ENCODE measurements around the gene TGM2.

Gene TGM2

DNA sequence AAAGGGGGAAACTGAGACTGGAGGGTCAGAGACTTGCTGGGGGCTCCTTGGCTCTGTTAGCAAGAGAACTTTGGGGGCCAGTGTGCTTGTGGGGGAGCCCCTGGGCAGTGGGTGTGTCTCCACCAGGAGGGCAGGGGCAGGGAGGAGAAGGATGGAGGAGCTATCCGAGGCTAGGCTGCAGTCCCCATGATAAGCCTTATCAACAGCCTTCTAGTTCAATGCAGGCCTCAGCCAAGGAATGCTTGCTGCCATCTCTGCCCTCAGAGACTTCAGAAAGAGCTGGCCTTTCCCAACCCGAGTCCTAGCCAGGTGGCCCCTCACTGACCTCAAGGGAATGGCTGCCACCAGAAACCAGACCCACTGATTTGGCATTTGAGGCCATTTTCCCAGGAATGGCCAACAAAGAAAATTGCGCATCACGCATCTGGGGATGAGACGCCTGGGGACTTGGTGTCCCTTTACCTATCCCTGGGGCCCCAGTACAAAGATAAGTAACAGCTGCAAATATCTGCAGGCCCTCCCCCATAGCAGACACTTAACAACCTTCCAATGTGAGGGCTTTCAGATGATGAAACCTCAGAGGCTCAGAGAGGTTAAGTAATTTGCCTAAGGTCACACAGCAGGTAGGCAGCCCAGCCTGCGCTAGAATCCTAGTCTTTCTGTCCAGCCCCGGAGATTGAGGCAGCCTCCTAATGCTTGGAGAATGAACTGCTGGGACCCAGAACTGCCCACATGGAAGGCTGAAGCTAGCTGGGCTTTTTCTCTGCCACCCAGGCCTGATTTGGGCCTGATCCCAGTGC, 4.9 kb downstream of the TGM2 start:
- DNase-seq (ENCODE audit: low spot score): no peak

DNA sequence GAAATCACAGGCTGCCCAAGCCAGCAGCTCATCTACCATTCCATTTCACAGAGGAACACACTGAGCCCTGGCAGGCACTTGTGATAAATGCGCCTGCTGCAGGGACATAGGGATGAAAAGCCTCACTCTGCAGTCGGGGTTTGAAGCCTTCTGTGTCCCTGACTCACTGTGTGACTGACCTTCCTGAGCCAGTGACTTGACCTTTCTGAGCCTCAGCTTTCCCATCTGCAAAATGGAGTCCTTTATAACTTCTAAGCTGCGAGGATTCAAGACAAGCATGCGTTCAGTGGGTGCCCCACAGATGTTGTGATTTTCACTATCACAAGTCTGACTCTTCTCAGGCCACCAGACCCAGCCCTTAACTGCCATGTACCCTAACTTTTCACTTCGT, 5.5 kb downstream of the TGM2 start:
- no peak for DNase-seq (ENCODE audit: low spot score)

DNA sequence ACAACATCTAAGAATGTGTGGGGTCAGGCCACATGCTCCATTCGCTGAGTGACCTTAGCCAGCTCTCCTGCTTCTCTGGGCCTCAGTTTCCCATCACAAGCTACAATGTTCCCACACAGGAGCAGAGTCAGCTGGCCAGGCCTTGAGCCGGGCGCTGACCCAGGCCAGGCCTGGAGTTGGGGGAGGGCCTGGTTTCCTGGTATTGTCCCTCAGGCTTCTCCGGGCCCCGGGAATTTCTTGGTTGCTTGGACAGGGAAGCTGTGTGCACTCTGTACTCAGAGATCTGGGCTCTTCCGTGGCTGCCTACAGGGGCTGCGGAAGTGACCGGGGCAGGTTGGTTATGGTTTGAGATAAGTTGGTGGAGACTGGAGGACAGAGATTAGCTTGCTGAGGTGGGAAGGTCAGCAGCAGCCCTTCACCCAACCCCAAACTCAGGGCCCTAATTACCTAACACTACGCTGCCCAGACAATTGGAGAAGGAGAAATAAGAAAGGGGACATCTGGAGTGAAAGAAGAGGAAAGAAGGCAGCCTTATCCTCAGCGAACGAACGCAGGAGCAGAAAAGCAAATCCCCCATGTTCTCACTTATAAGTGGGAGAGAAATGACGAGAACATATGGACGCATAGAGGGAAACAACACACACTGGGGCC, 6.2 kb downstream of the TGM2 start:
- no peak for DNase-seq (ENCODE audit: low spot score)

DNA sequence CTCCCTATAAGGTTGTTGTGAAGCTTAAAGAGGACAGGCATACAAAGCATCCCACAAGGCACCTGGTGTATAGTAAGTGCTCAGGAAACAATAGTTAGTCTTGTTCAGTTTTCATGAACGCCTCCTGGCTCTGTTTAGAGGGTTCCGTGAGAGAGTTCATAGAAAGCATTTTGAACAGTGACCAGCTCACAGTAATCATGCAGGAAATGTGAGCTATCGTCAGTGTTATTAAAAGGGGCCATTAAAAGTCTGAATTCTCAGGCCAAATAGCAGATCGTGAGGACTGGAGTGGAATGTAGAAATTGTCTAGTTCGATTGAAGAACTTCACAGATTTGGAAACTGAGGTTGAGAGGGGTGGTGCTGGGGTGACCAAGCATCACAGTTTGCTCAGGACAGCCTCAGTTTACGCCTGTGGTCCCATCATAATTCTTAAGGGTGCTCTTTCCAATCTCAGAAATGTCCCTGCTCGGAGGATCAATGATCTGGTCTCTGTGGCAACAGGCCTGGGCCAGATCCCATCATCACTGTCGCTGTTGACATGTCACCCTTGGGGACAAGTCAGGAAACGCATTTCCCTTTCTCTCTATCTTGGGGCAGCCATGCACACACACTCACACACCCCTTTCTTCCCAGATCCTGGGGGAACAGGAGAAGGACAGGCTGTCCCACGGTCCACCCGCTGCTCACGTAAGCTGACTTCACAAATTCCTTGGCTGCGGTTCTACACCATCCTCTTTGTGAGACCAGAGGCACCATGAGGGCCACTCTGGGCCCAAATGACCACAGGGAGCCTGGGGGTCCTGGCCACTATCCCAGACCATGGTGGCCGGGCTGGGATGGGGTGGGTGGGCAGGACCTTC, 7.2 kb downstream of the TGM2 start:
- DNase-seq (ENCODE audit: low spot score): no peak

DNA sequence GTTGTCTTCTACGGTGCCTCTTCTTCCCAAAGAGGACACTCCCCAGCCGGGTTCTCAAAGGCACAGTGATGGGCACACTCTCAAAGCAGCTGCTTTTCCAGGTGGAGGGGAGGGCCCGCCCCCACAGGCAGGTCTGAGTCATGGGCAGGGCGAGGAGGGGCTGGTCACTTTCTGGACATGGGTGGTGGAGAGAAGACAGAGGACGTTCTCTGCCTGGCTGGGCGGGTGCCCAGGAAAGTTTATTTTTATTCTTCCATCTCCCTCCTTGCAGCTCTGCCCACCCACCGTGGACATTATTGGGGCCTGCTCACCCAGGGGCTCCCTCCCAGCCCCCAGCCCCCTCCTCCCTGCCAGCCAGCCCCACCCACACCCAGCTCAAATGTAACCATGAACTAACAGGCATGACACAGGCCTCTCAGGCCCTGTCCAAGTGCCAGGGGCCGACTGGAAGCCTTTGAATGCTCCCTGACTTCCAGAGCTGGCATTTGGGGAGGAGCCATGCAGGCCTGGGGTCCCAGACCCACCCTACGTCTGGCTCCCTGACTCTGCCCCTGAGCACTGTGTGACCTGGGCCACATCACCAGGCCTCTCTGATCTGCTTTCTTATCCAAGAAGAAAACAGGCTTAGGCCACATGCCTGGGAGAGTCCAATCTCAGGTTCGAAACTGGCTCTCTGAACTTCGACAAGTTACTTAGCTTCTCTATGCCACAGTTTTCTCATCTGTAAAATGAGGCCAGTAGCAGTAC, 8.0 kb downstream of the TGM2 start:
- DNase-seq (ENCODE audit: low spot score): no peak

DNA sequence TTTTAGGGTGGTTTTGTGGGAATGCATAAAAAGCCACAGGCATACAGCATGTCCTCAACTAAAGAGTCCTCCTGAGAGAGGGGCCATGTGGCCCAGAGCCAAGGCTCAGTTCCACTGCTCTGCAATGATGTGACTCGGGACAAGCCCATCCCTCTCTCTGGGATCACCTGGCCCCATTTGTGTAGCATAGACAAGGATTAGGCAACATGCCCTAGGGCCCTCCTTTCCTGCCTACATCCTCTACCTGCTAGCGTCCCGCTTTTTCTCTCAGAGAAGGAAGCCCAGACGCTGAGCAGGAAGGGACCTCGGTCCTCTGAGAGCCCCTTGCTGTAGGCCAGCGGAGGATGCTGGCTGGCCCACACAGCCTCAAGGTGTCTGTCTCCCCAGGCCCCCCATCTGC, 8.8 kb downstream of the TGM2 start:
- no peak for DNase-seq (ENCODE audit: low spot score)

DNA sequence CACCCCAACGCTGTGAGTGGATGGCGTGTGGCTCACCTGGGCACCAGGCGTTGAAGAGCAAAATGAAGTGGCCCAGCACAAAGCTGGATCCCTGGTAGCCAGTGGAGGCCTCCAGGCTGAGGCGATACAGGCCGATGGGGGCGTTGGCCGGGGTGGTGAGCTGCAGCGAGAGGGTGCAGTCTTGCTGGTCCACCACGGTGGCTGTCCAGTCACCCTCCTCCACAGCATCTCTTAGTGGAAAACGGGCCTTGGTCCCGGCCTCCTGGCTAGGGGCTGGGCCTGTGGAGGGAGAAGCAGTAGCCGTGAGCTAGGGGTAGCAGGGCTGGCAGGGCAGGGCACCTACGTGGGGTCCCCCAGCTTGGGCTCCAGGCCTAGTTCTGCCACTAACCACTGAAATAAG, 9.3 kb downstream of the TGM2 start:
- no peak for DNase-seq (ENCODE audit: low spot score)

DNA sequence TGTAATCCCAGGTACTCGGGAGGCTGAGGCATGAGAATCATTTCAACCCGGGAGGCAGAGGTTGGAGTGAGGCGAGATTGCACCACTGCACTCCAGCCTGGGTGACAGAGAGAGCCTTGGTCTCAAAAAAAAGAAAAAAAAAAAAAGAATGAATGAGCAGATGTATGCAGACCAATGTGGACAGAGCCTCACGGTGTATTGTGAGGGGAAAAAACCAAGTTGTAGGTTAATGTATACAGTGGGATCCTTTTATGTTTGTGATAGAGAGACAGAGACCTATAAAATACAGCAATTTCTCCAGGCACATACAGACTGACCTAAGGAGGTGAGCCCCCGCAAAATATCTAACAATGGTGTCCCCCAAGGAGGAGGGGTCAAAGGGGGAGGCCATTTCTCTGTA, 11.7 kb downstream of the TGM2 start:
- no peak for DNase-seq (ENCODE audit: low spot score)

DNA sequence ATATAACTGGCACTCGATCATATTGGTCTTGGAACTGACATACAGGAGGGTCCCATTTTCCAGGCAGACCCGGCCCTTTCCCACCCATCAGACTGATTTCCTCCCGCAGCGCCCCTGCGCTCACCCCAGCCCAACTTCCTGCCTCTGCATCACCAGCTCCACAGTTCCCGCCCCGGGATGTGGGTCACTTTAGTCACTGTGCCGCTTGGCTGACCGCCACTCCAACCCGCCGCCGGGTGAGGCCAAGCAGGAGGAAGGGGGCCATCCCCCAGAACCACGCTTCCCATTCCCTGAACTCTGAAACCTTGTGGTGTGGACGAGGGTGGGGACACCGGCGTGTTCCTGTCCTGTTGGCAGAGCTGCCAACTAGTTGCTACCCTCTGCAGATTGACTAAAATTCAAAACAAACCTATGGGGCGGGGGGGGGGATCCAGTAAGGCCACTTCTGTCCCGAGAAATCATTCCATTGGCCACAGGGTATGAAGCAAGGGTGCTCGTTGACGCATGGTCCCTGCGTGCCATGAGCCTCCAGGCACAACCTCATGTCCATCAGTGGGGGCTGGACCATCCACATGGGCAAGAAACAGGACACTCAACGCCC, 12.3 kb downstream of the TGM2 start:
- no peak for DNase-seq (ENCODE audit: low spot score)

DNA sequence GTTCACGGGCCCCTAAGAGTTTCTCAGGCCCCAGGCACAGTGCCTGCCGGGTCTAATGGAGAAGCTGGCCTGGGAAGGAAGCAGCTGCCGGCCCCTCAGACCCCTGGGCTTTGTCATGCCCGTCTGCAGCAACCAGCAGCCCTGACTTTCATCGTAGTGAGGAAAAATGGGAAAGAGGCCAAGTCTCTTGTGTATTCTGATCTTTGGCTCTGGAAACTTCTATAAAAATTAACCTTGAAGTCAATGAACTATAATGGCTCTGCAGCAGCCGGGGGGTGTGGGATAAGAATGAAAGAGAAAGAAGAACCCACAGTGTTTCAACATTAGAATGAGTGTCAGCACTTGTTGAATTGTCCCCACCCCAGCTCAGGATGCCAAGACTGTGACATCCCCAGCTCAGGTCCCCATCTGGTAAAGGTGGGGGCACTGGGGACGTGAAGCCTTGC, 12.9 kb downstream of the TGM2 start:
- no peak for DNase-seq (ENCODE audit: low spot score)

DNA sequence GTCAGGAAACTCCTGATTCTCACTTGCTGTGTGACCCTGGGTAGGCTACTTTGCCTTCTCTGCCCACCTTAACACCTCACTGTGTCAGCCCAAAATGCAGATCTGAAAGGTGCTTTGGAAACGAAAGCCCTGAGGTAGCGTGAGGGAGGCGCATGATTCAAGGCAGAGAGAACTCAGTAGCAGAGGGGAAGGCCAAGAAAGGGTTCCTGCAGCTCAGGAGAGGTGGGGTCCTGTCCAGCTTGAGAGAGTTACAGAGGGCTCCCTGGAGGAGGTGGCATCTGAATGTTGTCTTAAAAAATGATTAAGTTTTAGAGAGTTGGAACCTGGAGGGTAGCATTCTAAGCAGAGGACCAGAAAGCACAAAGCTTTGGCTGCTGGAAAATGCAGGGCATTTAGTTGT, 13.6 kb downstream of the TGM2 start:
- no peak for DNase-seq (ENCODE audit: low spot score)

DNA sequence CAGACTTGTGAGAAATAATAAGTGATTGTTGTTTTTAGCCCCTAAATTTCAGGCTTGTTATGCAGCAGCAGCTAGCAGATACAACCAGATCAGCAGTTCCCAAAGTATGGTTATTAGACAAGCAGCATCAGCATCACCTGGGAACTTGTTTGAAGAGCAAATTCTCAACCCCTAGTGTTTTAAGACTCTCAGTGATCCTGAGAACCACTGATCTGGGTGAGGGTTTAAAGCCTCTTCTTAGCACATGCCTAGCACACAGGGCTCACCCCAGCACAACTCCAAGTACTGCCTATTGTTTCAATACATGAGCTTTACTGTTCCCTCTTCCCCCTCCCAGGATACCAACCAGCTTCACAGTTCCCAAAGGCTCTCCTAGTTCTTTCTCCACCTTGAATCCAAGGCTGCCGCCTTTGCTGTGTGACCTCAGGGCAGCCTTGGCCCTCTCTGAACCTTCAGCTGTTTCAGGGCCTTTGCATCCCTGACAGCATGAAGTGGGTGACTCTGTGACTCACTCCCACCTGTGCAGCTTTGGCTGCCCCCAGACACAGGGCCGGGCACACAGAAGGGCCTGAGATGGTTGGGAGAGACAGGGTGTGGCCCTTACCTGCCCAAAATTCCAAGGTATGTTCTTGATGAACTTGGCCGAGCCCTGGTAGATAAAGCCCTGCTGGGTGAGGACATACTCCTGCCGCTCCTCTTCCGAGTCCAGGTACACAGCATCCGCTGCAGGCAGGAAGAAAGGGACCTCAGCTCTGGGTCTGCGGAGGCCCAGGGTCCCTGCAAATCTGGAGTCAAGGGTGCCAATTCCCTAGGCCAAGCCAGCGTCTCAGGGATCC, 14.5 kb downstream of the TGM2 start:
- DNase-seq (ENCODE audit: low spot score): no peak

DNA sequence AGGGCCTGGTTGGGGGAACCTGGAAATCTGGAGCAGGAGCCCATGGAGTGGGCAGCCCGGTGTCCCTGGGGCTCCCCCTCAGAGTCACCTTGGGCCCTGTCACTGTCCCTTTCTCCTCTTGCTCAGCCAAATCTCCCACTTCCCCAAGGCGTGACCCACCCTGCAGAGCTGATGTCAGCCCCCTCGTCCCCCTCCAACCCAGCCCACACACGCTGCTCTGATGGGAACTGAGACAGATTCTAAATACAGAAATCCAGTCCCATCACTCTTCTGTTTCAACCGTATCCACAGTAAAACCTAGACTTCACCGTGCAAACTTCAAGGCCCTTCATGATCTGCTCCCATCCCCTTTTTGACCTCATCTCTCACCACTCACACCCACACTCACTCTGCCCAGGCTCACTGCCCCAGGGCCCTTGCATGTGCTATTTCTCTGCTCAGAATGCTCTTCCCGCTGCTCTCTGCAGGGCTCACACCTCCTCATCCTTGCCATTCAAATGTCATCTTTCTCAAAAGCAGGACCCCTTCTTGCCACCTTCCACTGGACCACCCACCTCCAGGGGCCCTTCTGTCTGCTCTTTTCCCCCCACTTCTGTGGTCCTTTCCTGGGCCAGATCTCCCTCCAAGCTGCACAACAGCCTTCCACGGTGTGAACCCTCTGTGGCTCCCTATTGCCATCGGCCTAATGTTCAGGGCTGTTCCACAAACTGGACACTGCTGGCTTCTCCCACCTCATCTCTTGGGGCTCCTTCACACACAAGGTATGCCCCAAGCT, 16.6 kb downstream of the TGM2 start:
- no peak for DNase-seq (ENCODE audit: low spot score)

DNA sequence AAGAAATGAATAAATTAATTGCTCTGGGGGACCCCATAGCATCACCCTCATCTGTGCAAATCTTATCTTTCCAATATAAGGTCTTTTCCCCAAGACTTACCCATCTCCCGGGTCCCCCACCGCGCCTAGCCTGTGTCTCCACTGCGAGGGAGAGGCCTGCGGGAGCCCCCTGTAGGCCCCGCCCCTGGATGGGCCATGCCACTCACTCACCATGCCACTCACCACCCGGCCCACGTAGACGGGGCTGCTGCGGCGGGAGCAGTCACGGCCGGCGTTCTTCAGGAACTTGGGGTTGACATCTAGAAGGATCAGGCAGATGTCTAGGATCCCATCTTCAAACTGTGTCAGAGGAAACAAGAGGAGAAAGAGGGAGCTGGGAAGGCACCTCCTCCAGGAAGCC, 17.3 kb downstream of the TGM2 start:
- DNase-seq (ENCODE audit: low spot score): no peak

DNA sequence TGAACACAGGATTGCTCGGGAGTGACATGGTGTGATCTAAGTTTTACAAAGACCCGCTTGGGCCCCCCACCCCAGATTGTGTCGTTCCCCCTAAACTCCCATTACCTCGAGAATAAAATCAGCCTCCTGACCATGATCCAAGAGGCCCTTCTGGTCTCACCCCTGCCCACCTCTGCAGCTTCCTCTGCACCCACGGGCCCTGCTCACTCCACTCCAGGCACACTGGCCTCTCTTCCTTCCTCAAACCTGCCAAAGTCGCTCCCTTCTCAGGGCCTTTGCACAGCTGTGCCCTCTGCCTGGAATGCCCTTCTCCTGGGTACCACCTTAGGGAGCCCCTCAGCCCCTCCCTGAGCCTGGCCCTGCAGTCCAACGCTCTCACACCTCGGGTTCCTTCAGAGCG, 17.9 kb downstream of the TGM2 start:
- no peak for DNase-seq (ENCODE audit: low spot score)

DNA sequence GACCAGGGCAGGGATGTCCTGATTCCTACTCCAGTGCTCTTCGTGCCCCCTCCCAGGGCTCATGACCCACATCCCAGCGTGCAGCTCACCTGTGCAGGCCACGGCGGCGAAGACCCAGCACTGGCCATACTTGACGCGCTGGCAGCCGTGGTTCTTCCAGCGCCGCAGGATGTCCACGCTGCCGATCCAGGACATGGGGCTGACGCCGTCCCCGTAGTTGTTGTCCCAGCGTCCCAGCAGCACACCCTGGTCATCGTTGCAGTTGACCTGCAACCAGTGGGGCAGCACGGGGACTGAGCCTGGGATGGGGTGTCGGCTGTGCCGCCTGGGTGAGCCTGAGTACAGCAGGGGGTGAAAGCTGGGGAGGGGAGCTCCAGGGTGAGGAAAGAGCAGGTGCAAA, 18.4 kb downstream of the TGM2 start:
- no peak for DNase-seq (ENCODE audit: low spot score)

DNA sequence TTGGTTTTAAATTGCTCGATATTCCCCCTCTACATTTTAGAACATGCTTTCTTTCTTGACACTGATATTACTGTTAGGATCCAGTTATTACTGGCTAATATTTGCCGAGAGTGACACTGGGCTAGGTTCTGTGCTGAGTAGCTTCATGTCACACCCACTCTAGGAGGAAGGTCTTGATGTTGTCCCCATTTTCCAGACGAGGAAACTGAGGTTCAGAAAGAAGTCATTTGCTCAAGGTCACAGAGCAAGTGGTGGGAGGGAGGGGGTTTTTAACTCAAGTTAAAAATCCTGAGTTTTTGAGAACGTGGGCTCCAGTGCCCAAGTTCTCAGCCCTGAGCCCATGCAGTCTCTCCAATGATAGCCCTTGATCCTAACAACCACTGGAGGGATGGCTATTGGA, 18.9 kb downstream of the TGM2 start:
- no peak for DNase-seq (ENCODE audit: low spot score)

DNA sequence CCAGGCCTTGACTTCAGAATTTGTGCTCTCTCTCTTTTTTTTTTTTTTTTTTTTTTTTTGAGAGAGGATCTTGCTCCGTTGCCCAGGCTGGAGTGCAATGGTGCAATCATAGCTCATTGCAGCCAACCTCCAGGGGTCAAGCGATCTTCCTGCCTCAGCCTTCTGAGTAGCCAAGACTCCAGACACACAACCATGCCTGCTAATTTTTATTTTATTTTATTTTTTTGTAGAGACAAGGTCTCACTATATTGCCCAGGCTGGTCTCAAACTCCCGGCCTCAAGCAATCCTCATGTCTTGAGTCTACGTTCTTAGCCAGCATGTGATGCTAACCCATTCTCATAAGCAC, 19.4 kb downstream of the TGM2 start:
- DNase-seq (ENCODE audit: low spot score): no peak

DNA sequence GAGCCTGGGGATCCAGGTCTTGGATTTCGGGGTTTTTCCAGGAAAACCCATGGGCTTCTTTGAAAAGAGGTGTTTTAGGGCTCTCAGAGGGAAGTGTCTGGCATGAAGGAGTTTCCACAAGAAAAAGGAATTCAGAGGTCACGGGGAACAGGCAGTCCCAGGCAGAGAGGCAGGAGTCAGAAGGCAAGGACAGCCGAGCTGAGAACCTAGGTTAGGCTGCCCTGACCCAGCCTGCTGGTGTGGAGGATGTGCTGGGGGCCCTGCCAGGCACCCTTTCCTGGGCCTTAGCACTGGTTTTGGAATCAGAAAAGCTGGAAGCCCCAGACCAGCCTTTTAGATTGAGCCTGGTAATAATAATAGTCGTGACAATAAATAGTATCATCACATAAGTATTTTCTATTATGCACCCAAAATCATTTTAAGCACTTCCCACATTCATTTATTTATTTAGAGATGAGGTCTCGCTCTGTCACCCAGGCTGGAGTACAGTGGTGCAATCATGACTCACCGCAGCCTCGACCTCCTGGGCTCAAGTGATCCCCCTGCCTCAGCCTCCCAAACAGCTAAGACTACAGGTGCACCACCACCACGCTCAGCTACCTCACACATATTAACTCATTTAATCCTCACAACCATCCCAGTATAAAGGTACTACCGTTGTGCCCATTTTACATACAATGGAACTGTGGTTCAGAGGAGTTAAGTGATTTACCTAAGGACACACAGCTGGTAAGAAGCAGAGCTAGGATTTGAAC, 19.9 kb downstream of the TGM2 start:
- DNase-seq (ENCODE audit: low spot score): no peak

DNA sequence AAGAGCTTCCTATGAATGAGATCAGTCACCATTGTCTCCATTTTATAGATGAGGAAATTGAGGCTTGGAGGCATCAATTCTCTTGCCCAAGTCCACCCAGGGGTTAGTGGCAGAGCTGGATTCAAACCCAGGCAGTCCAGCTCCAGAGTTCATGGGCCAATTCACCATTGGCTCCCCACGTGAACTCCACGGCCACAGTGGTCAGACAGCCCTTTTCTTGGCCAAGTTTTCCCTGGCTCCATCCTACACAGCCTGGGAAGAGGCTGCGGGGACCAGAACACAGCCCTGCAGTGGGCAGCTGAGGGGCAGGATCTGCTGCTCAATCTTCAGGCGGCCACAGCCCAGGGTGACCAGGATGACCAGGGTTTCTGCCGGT, 20.5 kb downstream of the TGM2 start:
- DNase-seq (ENCODE audit: low spot score): no peak
